Nucleus accumbens (tissue), 56 donors: ENCODE measurements around the gene APOB.

Experiments used
- DNase-seq, 56 donors: peaks; one replicate each; lab custom pipeline; 2025; lab: John Stamatoyannopoulos, UW

APOB gene

GRCh38 chr2:20990442-20991430 is 53.1 kb downstream of the APOB start:
- peak in 2 of 56 donors; percentile 3 to 17 for DNase-seq

- DNase-seq: no peak
Observed at GRCh38 chr2:20989404-20989803, 54.5 kb downstream of the APOB start.

GRCh38 chr2:20988905-20989304 is 55.0 kb downstream of the APOB start:
- no peak for DNase-seq

GRCh38 chr2:20986024-20986939 is 57.6 kb downstream of the APOB start:
- no peak for DNase-seq

- DNase-seq: no peak
Observed at GRCh38 chr2:20985062-20985461, 58.8 kb downstream of the APOB start.

GRCh38 chr2:20984408-20984807 is 59.5 kb downstream of the APOB start:
- DNase-seq: no peak

- DNase-seq: no peak
Observed at GRCh38 chr2:20983844-20984243, 60.0 kb downstream of the APOB start.

- DNase-seq: no peak
Observed at GRCh38 chr2:20982861-20983260, 61.0 kb downstream of the APOB start.

GRCh38 chr2:20977520-20978180 is 66.2 kb downstream of the APOB start:
- no peak for DNase-seq

- DNase-seq: no peak
Observed at GRCh38 chr2:20976527-20976926, 67.3 kb downstream of the APOB start.

- DNase-seq: no peak
Observed at GRCh38 chr2:20972792-20973565, 70.9 kb downstream of the APOB start.

- no peak for DNase-seq
Observed at GRCh38 chr2:20972110-20972509, 71.8 kb downstream of the APOB start.

- no peak for DNase-seq
Observed at GRCh38 chr2:20970068-20970467, 73.8 kb downstream of the APOB start.

- no peak for DNase-seq
Observed at GRCh38 chr2:20966061-20966595, 77.7 kb downstream of the APOB start.

- no peak for DNase-seq
Observed at GRCh38 chr2:20965221-20965620, 78.7 kb downstream of the APOB start.

- no peak for DNase-seq
Observed at GRCh38 chr2:20963867-20964266, 80.0 kb downstream of the APOB start.

GRCh38 chr2:20962939-20963557 is 80.8 kb downstream of the APOB start:
- DNase-seq: peak in 48 of 56 donors; percentile 1 to 80 (median 35)

- no peak for DNase-seq
Observed at GRCh38 chr2:20961858-20962257, 82.0 kb downstream of the APOB start.

- DNase-seq: no peak
Observed at GRCh38 chr2:20960003-20960402, 83.9 kb downstream of the APOB start.
